ENCODE results near the gene SLC28A1.
"Not testable (repeated sequence)": the region's sequence is repeated elsewhere in the genome, so short reads cannot be mapped to it uniquely, and the experiment has no call there.

The SLC28A1 gene, protein sequence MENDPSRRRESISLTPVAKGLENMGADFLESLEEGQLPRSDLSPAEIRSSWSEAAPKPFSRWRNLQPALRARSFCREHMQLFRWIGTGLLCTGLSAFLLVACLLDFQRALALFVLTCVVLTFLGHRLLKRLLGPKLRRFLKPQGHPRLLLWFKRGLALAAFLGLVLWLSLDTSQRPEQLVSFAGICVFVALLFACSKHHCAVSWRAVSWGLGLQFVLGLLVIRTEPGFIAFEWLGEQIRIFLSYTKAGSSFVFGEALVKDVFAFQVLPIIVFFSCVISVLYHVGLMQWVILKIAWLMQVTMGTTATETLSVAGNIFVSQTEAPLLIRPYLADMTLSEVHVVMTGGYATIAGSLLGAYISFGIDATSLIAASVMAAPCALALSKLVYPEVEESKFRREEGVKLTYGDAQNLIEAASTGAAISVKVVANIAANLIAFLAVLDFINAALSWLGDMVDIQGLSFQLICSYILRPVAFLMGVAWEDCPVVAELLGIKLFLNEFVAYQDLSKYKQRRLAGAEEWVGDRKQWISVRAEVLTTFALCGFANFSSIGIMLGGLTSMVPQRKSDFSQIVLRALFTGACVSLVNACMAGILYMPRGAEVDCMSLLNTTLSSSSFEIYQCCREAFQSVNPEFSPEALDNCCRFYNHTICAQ

DNA sequence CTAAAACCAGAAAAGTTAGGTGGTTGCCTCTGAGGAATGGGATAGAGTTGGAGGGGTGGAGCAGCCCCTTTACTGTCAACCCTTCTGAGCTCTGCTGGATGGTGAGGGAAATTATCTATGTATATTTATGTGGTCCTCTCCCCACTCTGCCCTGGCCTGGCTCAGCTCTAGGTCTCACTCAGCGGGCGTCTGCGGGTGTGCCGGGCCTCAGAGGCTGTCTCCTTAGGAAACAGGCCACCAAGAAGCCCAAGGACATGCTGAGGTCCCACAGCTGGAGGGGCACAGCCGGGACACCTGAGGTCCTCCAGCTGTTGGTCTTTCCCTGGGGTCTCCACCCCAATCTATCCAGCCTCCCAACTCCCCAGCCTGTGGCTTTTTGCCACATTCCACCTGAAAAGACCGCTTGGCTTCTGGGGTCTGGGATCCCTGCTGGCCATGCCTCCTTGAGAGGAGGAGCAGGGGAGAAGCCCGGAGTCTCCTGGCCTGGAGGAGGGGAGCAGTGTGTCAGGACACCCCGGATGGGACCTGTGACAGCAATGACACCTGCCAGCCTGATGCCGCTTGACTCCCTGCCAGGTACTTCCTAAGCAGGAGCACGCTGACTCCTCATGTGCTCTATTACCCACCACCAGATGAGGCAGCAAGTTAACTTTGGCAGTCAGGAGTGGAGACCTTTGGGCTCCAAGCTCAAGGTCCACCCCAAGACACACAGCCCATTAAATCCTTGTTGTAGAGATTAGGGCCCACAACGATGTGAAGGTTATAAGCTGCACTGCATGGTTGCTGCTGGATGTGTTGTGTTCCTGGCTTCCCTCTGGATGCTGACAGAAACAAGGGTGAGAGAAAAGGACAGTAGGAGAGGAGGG is at the start of gene SLC28A1:
TSS of gene SLC28A1 (plus strand) at position 747 of the 866 bp plus-strand sequence. CDS start 3,099 bp downstream, outside the sequence.
- no peak for DNase-seq

DNA sequence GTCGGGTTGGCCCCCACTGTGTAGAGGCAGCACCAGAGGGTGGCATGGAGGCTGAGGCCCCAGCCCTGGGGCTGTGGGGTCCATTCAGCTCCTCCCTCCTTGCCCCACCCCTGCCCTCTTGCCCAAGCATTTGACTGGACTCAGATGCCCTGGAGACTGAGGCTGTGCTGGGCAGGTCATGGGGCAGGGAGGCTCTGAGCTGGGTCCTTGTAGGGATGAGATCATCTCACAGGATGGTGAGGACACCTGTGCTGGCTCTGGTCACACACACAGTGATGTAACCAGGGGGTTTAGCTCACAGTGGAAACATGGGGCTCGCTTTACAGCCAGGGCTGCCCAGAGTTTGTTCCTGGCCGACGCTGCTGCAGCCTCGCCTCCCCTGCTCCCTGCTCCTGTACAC is 49.5 kb upstream of the SLC28A1 start:
- DNase-seq, result no peak

DNA sequence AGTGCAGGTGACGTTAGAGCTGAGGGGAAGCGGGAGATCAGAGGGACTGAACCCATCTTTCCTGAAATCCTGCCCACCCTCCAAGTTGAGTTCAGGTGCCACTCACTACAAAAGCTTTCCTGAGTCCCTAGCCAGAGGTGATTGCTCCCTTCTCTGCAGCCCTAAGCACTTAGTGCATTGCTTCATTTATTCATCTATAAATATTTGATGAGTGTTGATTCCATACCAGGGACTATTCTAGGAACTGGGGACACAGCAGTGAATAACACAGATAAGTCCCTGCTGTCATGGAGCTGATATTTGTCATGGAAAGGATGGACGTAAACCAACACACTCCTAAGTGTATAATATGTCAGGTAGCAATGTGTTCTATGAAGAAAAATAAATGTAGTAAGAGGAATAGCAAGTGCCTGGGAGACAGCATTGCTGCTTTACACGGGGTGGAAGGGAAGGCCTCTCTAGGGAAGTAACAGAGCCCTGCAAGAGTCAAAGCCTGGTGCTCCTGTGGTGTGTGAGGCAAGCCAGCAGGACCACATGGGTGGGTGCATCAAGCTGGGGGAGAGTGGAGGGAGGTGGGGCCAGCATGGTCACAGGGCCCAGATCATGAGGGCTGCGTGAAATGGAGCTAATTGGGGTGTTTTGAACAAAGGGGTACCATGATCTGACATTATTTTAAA is 48.7 kb upstream of the SLC28A1 start:
- DNase-seq, result no peak

DNA sequence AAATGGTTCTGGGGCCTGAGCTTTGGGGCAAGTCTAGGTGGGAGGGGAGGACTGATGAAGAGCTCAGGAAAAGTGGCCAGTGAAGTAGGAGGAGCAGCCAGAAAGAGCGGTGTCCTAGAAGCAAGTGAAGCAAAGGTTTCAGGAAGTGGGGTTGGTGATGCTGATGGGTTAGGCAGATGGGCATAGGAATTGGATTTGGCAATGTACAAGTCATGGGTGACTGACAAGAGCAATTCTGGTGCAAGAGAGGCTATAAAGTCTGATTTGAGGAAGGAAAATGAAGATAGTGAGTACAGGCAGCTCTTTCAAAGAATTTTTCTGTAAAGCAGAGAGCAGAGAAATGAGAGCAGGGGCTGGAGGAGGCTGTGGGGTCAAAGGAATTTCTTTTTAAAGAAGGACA is 47.6 kb upstream of the SLC28A1 start:
- DNase-seq, result no peak

DNA sequence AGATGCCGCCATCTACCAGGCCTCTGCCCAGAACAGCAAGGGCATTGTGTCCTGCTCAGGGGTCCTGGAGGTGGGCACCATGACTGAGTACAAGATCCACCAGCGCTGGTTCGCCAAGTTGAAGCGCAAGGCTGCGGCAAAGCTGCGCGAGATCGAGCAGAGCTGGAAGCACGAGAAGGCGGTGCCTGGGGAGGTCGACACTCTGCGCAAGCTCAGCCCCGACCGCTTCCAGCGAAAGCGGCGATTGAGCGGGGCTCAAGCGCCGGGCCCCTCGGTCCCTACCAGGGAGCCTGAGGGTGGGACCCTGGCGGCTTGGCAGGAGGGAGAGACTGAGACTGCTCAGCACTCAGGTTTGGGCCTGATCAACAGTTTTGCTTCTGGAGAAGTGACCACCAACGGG is 44.7 kb upstream of the SLC28A1 start:
- no peak for DNase-seq

DNA sequence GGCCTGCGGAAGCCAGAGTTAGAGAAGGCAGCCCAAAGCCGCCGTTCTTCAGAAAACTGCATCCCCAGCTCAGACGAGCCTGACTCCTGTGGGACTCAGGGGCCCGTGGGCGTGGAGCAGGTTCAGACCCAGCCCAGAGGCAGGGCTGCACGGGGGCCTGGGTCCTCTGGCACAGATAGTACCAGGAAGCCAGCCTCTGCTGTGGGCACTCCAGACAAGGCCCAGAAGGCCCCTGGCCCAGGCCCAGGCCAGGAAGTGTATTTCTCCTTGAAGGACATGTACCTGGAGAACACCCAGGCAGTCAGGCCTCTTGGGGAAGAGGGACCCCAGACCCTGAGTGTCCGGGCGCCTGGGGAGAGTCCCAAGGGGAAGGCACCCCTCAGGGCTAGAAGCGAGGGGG is 44.2 kb upstream of the SLC28A1 start:
- no peak for DNase-seq

DNA sequence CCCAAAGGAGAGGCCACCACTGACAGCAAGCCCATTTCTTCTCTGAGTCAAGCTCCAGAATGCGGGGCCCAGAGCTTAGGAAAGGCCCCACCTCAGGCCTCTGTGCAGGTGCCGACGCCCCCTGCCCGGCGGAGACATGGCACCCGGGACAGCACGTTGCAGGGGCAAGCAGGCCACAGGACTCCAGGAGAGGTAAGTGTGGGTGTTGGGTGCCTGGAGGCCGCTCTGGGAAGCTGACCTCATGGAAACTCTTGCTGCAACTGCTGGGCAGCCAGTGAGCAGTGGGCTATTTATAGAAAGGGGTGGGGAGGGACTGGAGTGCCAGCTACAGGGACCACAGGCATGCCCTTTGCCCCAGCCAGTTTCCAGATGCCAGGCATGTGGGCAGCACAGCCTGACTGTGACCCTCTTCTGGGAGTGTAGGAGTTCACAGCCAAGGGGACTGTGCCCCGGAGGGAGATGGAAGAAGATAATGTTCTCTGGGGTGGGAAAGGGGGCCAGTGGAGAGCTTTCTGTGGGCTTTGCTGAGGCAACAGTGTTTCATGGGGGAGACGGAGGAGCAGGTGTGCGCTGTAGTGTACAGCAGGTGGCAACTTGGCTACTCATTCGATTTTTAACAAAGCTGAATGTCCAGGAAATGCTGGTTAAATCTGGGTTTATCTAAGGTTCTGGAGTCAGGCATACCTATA is 43.6 kb upstream of the SLC28A1 start:
- DNase-seq, result no peak

DNA sequence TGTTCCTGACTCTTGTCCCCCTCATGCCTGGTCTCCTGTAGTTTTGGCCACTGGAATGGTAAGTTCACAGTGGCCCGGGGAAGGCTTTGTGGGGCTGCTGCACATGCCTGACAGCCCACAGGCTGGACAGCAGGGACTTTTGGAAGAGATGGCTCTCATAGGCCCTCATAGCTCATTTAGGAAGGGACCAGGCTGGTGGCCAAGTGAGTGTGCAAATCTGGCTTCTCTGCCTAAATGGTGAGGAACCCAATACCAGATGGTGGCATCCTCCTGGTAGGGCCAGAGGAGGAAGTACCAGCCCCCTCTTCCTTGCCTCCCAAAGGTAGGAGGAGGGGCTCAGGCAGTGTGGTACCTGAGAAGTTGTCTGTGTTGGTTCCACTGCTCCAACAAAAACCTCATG is 41.7 kb upstream of the SLC28A1 start:
- DNase-seq, result no peak

DNA sequence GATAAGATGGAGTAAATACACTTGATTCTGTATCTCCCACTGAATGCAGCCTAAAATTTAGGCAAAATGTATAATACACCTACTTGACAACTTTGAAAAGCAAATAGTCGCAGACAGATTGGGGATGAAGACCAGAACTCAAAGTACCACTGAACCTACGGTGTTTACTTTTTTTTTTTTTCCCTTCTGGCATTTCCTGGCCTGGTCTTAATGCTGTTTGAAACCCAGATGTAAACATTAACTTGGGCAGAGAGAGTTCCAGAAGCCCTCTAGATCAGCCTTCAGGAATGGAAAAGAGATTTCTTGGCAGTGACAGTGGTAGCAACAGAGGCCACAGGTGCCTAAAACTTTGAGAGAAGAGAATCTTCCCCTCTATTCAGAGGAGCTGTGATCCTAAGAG is 39.5 kb upstream of the SLC28A1 start:
- DNase-seq, result no peak

DNA sequence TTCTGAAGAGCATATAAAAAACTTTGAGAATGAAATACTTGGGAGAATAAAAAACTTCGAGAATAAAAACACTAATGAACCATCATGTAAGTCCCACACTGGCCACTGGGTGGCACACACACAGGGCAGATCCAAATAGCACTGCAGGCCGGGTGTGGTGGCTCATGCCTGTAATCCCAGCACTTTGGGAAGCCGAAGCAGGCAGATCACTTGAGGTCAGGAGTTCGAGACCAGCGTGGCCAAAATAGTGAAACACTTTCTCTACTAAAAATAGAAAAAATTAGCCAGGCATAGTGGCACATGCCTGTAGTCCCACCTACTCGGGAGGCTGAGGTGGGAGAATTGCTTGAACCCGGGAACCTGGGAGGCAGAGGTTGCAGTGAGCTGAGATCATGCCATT is 38.8 kb upstream of the SLC28A1 start:
- DNase-seq, result not testable (repeated sequence)

DNA sequence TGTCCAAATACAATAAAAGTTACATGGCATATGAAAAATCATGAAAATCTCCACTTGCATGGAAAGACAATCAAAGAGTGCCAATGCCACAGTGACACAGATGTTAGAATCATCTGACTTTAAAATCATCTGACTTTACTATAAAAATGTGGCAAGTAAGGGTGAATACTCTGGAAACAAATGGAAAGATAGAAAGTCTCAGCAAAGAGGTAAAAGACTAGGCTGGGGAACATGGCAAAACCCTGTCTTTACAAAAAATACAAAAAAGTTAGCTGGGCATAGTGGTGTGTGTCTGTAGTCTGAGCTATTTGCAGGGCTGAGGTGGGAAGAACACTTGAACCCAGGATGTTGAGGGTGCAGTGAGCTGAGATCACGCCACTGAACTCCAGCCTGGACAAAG is 38.2 kb upstream of the SLC28A1 start:
- DNase-seq, result no peak

DNA sequence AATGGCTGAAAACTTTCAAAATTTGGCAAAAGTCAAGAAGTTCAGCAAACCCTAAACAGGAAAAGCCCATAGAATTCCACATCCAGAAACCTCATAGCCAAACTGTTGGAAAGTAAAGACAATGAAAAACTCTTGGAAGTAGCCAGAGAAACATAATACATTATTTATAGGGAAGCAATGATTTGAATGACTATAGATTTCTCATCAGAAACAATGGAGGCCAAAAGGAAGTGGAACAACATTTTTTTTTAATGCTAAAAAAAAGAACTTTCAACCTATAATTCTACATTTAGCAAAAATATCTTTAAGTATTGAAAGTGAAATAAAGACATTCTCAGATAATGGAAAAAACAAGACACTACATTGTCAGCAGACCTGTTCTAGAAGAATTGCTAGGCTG is 37.1 kb upstream of the SLC28A1 start:
- DNase-seq, result no peak

DNA sequence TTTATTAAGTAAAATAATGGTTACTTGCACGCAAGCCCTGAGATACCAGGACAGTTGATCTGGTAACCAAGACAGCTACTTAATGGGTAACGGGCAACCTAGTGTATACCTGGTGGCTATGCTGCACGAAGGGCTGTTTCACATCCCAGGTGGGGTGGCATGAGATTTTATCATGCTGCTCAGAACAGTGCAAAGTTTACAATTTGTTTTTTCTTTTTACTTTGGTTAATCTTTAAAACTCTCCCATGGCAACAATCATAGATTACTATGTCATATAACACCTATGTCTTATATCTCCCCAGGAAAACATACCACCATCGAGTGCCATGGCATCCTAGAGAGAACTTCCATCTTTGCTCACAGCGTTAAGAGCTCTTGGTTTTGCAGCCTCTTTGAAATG is 32.2 kb upstream of the SLC28A1 start:
- DNase-seq, result no peak

DNA sequence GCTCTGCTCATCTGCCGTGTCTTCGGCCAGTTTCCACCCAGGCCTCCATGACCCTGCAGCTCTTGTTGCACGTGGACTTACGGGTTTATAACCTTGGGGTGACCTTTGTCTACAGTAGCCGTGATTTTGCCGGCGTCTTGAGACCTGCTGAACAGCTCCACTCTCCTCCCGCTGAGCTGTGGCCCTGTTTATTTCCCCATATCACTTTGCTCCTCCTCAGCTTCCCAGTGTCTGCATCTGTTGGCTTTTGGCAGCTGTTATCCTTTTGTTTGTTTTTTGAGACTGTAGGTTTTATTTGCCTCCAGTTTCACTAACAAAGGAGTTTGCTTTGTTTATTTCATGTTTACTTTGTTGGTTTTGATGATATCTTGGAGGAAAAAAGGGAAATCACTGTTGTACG is 29.3 kb upstream of the SLC28A1 start:
- DNase-seq, result no peak

DNA sequence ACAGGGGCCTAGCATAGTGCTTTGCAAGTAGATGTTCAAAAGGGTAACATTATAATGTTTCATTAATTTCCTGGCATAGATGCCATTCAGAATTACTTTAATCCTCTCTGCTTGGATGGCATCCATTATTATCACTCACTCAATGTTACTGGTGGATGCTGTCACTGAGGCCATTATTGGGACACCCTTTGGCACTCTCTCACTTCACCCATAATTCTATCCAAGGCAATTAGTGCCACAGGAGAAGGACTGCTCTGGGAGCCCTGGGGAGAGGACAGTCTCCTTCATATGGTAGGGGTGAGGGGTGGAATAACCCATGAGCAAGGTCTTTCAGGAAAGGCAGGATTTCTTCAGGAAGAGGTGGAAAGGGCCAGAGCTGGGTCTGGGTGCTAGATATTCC is 28.7 kb upstream of the SLC28A1 start:
- no peak for DNase-seq

DNA sequence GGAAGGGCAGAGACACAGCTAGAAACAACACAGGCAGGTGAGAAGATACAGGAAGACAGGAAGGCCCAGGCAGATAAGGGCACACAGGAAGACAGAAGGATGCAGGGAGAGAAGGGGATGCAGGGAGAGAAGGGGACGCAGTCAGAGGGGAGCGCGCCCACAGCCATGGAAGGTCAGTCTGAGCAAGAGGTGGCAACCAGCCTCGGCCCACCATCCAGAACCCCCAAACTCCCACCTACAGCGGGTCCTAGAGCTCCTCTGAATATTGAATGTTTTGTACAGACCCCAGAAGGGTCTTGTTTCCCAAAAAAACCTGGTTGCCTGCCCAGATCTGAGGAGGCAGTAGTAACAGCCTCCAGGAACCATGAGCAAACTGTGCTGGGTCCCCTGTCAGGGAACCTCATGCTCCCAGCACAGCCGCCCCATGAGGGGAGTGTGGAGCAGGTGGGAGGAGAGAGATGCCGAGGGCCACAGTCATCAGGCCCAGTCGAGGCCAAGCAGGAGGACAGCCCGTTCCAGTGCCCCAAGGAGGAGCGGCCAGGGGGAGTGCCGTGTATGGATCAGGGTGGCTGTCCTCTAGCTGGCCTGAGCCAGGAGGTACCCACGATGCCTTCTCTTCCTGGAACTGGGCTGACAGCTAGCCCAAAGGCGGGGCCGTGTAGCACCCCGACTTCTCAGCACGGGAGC is 27.6 kb upstream of the SLC28A1 start:
- DNase-seq, result no peak

DNA sequence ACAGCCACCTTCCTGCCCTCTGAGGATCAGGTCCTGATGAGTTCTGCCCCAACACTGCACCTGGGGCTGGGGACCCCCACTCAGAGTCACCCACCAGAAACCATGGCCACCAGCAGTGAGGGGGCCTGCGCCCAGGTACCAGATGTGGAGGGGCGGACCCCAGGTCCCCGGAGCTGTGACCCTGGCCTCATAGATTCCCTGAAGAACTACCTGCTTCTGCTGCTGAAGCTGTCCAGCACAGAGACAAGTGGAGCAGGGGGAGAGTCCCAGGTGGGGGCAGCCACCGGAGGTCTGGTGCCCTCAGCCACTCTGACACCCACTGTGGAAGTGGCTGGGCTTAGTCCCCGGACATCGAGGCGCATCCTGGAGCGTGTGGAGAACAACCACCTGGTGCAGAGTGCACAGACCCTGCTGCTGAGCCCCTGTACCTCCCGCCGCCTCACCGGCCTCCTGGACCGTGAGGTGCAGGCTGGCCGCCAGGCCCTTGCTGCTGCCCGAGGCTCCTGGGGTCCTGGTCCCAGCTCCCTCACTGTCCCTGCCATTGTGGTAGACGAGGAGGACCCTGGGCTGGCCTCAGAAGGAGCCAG is 27.0 kb upstream of the SLC28A1 start:
- DNase-seq, result no peak

DNA sequence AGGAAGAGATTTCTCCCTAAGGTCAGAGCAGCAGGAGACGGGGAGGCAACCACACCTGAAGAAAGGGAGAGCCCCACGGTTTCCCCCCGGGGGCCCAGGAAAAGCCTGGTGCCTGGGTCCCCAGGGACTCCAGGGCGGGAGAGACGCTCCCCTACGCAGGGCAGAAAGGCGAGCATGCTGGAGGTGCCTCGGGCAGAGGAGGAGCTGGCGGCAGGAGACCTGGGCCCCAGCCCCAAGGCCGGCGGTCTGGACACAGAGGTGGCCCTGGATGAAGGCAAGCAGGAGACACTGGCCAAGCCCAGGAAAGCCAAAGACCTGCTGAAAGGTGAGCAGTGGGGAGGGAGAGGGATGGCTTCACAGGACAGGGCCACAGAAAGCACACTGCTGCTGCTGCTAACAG is 26.2 kb upstream of the SLC28A1 start:
- no peak for DNase-seq

DNA sequence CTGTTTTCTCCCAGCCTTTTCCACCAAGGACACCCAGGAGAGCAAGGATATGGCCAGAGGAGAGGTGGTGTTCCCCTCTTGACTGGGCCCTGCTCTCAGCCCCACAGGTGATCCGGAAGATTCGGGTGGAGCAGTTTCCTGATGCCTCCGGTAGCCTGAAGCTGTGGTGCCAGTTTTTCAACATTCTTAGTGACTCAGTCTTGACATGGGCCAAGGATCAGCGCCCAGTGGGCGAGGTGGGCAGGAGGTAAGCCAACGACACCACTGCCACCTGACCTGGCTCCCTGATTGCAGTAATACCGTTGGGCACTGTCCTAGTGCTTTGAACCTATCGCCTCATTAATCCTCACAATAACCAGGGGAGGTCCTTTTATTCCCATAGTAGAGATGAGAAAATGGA is 25.3 kb upstream of the SLC28A1 start:
- DNase-seq, result no peak

DNA sequence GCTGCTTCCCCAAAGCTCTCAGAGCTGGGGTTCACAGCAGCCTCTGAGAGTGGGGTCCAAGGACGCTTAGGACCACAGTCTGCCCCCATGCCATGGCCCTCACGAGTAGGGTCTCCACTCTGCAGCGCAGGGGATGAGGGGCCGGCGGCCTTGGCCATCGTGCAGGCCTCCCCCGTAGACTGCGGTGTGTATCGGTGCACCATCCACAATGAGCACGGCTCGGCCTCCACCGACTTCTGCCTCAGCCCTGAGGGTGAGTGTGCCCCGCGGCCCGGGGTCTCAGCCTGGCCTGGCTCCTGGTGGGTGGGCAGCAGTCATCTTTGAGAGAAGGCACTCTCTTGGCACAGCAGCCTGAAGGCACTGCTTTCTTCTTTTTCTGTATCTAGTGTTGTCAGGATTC is 24.8 kb upstream of the SLC28A1 start:
- DNase-seq, result no peak

DNA sequence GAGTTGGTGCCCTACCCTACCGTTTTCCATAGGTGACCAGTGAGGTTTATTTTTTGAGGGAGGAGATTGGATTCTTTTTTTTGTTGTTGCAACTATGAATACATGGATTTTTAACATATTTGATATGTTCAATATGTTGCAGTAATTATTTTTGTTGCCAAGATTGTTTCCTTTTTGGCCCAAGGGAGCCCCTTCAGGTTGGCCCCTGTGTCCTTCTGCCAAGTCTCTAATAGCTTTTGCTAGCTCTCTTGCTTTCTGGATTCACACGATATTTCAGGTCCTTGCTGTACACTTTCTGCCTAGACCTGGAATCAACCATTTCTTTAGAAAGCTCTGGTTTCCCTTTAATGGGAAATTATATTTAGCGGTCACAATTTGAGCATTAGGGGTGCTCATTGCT is 22.7 kb upstream of the SLC28A1 start:
- no peak for DNase-seq
